ENCODE results near the gene HOXA4. TPM values are rescaled to one million over a fixed set of nuclear protein-coding genes. Genes with fewer than 3 reads are reported as not detected.

HOXA4 gene
- total RNA-seq, 1 experiment from 2014 or later, result 4.8 TPM

DNA sequence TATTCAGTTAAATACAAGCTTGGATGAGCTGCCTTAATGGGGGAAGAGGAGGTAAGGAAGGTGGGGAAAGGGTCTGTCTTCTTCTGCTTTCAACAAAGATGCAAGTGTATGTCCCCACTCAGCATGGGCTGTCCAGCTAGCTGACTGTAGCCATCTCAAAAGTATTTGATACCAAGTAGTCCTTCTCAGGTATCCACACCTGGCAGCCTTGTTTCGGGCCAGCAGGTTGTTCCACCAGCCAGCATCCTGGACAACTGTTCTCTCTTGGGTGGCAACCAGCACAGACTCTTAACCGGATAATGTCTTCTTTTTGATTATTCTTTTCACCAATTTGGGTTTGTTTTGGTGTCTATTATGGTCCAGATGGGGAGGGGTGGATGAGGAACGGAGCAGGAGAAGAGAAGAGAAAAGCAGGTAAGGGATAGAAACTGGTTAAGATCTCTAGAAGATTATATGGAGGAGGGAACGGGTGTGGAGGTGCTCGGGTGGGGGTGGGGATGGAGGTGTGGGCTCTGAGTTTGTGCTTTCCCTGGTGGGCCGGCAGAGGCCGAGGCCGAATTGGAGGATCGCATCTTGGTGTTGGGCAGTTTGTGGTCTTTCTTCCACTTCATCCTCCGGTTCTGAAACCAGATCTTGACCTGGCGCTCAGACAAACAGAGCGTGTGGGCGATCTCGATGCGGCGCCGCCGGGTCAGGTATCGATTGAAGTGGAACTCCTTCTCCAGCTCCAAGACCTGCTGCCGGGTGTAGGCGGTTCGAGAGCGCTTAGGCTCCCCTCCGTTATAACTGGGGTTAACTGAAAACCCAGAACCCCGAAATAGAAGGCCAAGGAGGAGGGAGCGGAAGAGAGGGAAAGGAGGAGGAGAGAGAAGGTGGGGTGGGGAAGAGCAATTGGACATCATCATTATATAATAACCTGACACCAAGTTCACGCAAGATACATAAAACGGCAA, 1.5 kb downstream of the HOXA4 start:
- ChIA-PET CTCF (interaction anchor here (0.6 kb wide), 1 partner anchor 32 kb away, joined by 3 read pairs; no protein-coding TSS in a partner anchor), POLR2A (no interaction called here)
- BruUV-seq (replicated peaks), result TSS peak; percentile 70
- Mint-ChIP-seq H3K27ac (ENCODE audit: unreplicated experiment) (no peak overlapping the region), H3K9me3 (ENCODE audit: unreplicated experiment) (no peaks in the 10 kb centered on the region), H3K27me3 (ENCODE audit: insufficient read depth, unreplicated experiment) (no peaks in the 10 kb centered on the region), H3K4me1 (ENCODE audit: low read depth, unreplicated experiment) (peaks cover 37% of the 10 kb centered on the region), H3K4me3 (ENCODE audit: unreplicated experiment) (peak overlapping the region; percentile 76), H3K36me3 (ENCODE audit: insufficient read depth, unreplicated experiment) (peaks cover 11% of the 10 kb centered on the region)
- TF ChIP-seq, protein P1, sequence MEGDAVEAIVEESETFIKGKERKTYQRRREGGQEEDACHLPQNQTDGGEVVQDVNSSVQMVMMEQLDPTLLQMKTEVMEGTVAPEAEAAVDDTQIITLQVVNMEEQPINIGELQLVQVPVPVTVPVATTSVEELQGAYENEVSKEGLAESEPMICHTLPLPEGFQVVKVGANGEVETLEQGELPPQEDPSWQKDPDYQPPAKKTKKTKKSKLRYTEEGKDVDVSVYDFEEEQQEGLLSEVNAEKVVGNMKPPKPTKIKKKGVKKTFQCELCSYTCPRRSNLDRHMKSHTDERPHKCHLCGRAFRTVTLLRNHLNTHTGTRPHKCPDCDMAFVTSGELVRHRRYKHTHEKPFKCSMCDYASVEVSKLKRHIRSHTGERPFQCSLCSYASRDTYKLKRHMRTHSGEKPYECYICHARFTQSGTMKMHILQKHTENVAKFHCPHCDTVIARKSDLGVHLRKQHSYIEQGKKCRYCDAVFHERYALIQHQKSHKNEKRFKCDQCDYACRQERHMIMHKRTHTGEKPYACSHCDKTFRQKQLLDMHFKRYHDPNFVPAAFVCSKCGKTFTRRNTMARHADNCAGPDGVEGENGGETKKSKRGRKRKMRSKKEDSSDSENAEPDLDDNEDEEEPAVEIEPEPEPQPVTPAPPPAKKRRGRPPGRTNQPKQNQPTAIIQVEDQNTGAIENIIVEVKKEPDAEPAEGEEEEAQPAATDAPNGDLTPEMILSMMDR (IDR thresholded peaks at IDR 0.05; ENCODE audit: insufficient read depth in 1 of 2, low read depth in 1 of 2, low read length in 1 of 2, severe bottlenecking in 1 of 2, unreplicated experiment in 1 of 2), result no peak
- H3K36me3 ChIP-seq (ENCODE audit: control insufficient read depth, insufficient read depth, low read length), result no peaks in the 10 kb centered on the region
- H3K9me3 ChIP-seq, result no peaks in the 10 kb centered on the region
- peak in 1 of 2 experiments; percentile 19 for DNase-seq
- H3K4me3 ChIP-seq (ENCODE audit: low read depth, low read length), result peak overlapping the region; percentile 53
- intact Hi-C loops (cut with micrococcal nuclease; ENCODE audit: unreplicated experiment), result no loop called here
- H3K4me1 ChIP-seq, result peaks cover 37% of the 10 kb centered on the region
- no peaks in the 10 kb centered on the region for H3K27me3 ChIP-seq (replicated peaks; ENCODE audit: control insufficient read depth, insufficient read depth, low read length)

DNA sequence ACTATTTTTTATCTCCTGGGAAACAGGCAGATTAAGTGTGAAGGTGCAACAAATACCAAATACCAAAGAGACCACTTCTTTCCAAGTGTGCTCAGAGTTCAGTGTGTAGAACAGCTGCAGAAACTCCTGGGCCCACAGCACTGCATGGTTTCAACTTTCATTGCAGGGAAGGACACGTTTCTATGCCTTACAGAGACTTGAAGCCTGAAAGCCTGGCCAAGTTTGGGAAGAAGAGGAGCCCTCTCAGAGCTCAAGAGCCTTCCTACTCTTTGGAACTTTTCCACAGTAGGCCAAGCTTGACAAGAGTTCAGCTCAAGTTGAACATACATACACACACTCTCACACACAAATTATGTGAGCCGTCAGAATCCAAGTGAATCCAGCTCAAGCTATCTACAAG, 2.5 kb downstream of the HOXA4 start:
- H3K27me3 ChIP-seq (replicated peaks; ENCODE audit: control insufficient read depth, insufficient read depth, low read length), result no peaks in the 10 kb centered on the region
- no TSS peak for BruUV-seq (replicated peaks)
- Mint-ChIP-seq H3K4me1 (ENCODE audit: low read depth, unreplicated experiment) (peaks cover 32% of the 10 kb centered on the region), H3K4me3 (ENCODE audit: unreplicated experiment) (no peak overlapping the region), H3K27me3 (ENCODE audit: insufficient read depth, unreplicated experiment) (no peaks in the 10 kb centered on the region), H3K36me3 (ENCODE audit: insufficient read depth, unreplicated experiment) (peaks cover 16% of the 10 kb centered on the region), H3K9me3 (ENCODE audit: unreplicated experiment) (no peaks in the 10 kb centered on the region), H3K27ac (ENCODE audit: unreplicated experiment) (no peak overlapping the region)
- TF ChIP-seq, protein P1 (IDR thresholded peaks at IDR 0.05; ENCODE audit: insufficient read depth in 1 of 2, low read depth in 1 of 2, low read length in 1 of 2, severe bottlenecking in 1 of 2, unreplicated experiment in 1 of 2), result no peak
- peaks cover 38% of the 10 kb centered on the region for H3K4me1 ChIP-seq
- H3K36me3 ChIP-seq (ENCODE audit: control insufficient read depth, insufficient read depth, low read length), result no peaks in the 10 kb centered on the region
- ChIA-PET CTCF (no interaction called here), POLR2A (no interaction called here)
- intact Hi-C loops (cut with micrococcal nuclease; ENCODE audit: unreplicated experiment), result no loop called here
- peak in 1 of 2 experiments; percentile 5 for DNase-seq
- no peak overlapping the region for H3K4me3 ChIP-seq (ENCODE audit: low read depth, low read length)
- H3K9me3 ChIP-seq, result no peaks in the 10 kb centered on the region

GRCh38 chr7:27126596-27127327, 3.8 kb downstream of the HOXA4 start:
- TF ChIP-seq, protein P1 (IDR thresholded peaks at IDR 0.05; ENCODE audit: insufficient read depth in 1 of 2, low read depth in 1 of 2, low read length in 1 of 2, severe bottlenecking in 1 of 2, unreplicated experiment in 1 of 2), result no peak
- no peak overlapping the region for H3K4me3 ChIP-seq (ENCODE audit: low read depth, low read length)
- DNase-seq, result no peak
- Mint-ChIP-seq H3K9me3 (ENCODE audit: unreplicated experiment) (no peaks in the 10 kb centered on the region), H3K4me3 (ENCODE audit: unreplicated experiment) (no peak overlapping the region), H3K4me1 (ENCODE audit: low read depth, unreplicated experiment) (peaks cover 32% of the 10 kb centered on the region), H3K27me3 (ENCODE audit: insufficient read depth, unreplicated experiment) (no peaks in the 10 kb centered on the region), H3K27ac (ENCODE audit: unreplicated experiment) (no peak overlapping the region), H3K36me3 (ENCODE audit: insufficient read depth, unreplicated experiment) (peaks cover 28% of the 10 kb centered on the region)
- no TSS peak for BruUV-seq (replicated peaks)
- CTCF ChIA-PET, result interaction anchor here (0.6 kb wide), 1 partner anchor 137 kb away, joined by 3 read pairs; no protein-coding TSS in a partner anchor
- peaks cover 35% of the 10 kb centered on the region for H3K4me1 ChIP-seq
- no peaks in the 10 kb centered on the region for H3K27me3 ChIP-seq (replicated peaks; ENCODE audit: control insufficient read depth, insufficient read depth, low read length)
- no peaks in the 10 kb centered on the region for H3K36me3 ChIP-seq (ENCODE audit: control insufficient read depth, insufficient read depth, low read length)
- POLR2A ChIA-PET, result no interaction called here
- H3K9me3 ChIP-seq, result no peaks in the 10 kb centered on the region
- intact Hi-C loops (cut with micrococcal nuclease; ENCODE audit: unreplicated experiment), result no loop called here

Measured in Caco-2 (cell line).